ENCODE results near the gene LHX2.

Gene LHX2

GRCh38 chr9:124052401-124052800 lies 40.8 kb downstream of the LHX2 start:
- in situ Hi-C loops (cut with MboI; ENCODE audit: low sequenced_read_pairs), result no loop called here

- in situ Hi-C loops (cut with MboI; ENCODE audit: low sequenced_read_pairs), result no loop called here
Observed at GRCh38 chr9:124054582-124055227, 43.1 kb downstream of the LHX2 start.

- in situ Hi-C loops (cut with MboI; ENCODE audit: low sequenced_read_pairs), result no loop called here
Observed at GRCh38 chr9:124060844-124061605, 49.5 kb downstream of the LHX2 start.

- in situ Hi-C loops (cut with MboI; ENCODE audit: low sequenced_read_pairs), result no loop called here
Observed at GRCh38 chr9:124062172-124062571, 50.6 kb downstream of the LHX2 start.

- in situ Hi-C loops (cut with MboI; ENCODE audit: low sequenced_read_pairs), result no loop called here
Observed at GRCh38 chr9:124066783-124067577, 55.4 kb downstream of the LHX2 start.

- in situ Hi-C loops (cut with MboI; ENCODE audit: low sequenced_read_pairs), result no loop called here
Observed at GRCh38 chr9:124068251-124068650, 56.7 kb downstream of the LHX2 start.

GRCh38 chr9:124074746-124075145 lies 63.2 kb downstream of the LHX2 start:
- in situ Hi-C loops (cut with MboI; ENCODE audit: low sequenced_read_pairs), result no loop called here

GRCh38 chr9:124075761-124076160 lies 64.2 kb downstream of the LHX2 start:
- in situ Hi-C loops (cut with MboI; ENCODE audit: low sequenced_read_pairs), result no loop called here

- in situ Hi-C loops (cut with MboI; ENCODE audit: low sequenced_read_pairs), result no loop called here
Observed at GRCh38 chr9:124077915-124078572, 66.5 kb downstream of the LHX2 start.

GRCh38 chr9:124078641-124079040 lies 67.1 kb downstream of the LHX2 start:
- in situ Hi-C loops (cut with MboI; ENCODE audit: low sequenced_read_pairs), result no loop called here

GRCh38 chr9:124079176-124079925 lies 67.8 kb downstream of the LHX2 start:
- in situ Hi-C loops (cut with MboI; ENCODE audit: low sequenced_read_pairs), result no loop called here

- in situ Hi-C loops (cut with MboI; ENCODE audit: low sequenced_read_pairs), result no loop called here
Observed at GRCh38 chr9:124082622-124083021, 71.1 kb downstream of the LHX2 start.

All from hTERT RPE-1 (cell line).